Left hindlimb (tissue), 1 donor: ENCODE measurements around the gene LAMB3.

Source experiments
- DNase-seq: peaks from one replicate; pipeline ENCODE4 v3.0.0-alpha.2; 2018

The LAMB3 gene

GRCh38 chr1:209616366-209617046 is 35.7 kb downstream of the LAMB3 start:
- no peak for DNase-seq

- DNase-seq: no peak
These were observed 37.3 kb downstream of the LAMB3 start for GRCh38 chr1:209614906-209615305.

GRCh38 chr1:209614151-209614420 is 38.1 kb downstream of the LAMB3 start:
- DNase-seq: no peak

- DNase-seq: no peak
These were observed 38.6 kb downstream of the LAMB3 start for GRCh38 chr1:209613400-209614150.

GRCh38 chr1:209612646-209613399 is 39.4 kb downstream of the LAMB3 start:
- no peak for DNase-seq

GRCh38 chr1:209611771-209612570 is 40.3 kb downstream of the LAMB3 start:
- DNase-seq: no peak

GRCh38 chr1:209610631-209610905 is 41.7 kb downstream of the LAMB3 start:
- DNase-seq: no peak

- DNase-seq: no peak
These were observed 42.2 kb downstream of the LAMB3 start for GRCh38 chr1:209609791-209610630.

GRCh38 chr1:209609041-209609790 is 43.0 kb downstream of the LAMB3 start:
- no peak for DNase-seq

- DNase-seq: no peak
These were observed 44.4 kb downstream of the LAMB3 start for GRCh38 chr1:209607795-209608178.

- DNase-seq: no peak
These were observed 45.0 kb downstream of the LAMB3 start for GRCh38 chr1:209607102-209607794.

- no peak for DNase-seq
These were observed 48.3 kb downstream of the LAMB3 start for GRCh38 chr1:209603877-209604276.

- DNase-seq: no peak
These were observed 50.2 kb downstream of the LAMB3 start for GRCh38 chr1:209601809-209602657.

GRCh38 chr1:209600541-209600940 is 51.7 kb downstream of the LAMB3 start:
- DNase-seq: no peak

- DNase-seq: no peak
These were observed 54.0 kb downstream of the LAMB3 start for GRCh38 chr1:209598227-209598626.

- no peak for DNase-seq
These were observed 54.7 kb downstream of the LAMB3 start for GRCh38 chr1:209597499-209597898.

- DNase-seq: no peak
These were observed 56.5 kb downstream of the LAMB3 start for GRCh38 chr1:209595599-209596285.

- no peak for DNase-seq
These were observed 57.2 kb downstream of the LAMB3 start for GRCh38 chr1:209595028-209595427.

- DNase-seq: no peak
These were observed 57.8 kb downstream of the LAMB3 start for GRCh38 chr1:209594440-209594839.

- no peak for DNase-seq
These were observed 58.5 kb downstream of the LAMB3 start for GRCh38 chr1:209593747-209594146.
